Activated B cell treated with CpG ODN at 0.5 μM for 24 hours (primary cell): ENCODE data around the gene PPP4R1. TPM values are rescaled to one million over a fixed set of nuclear protein-coding genes. Genes with fewer than 3 reads are reported as not detected.

Source experiments
- ATAC-seq: fragments of 200-7000 bp; cut with Tn5 transposase; one replicate; pipeline ENCODE4 v1.10.0; 2021; ENCODE audit warnings: low read depth, mild to moderate bottlenecking, moderate library complexity
- CTCF ChIA-PET: fragments of 350-600 bp; sonication (Branson Sonifier 250); formaldehyde crosslinking; loops from one replicate; lab custom pipeline; 2021; ENCODE audit warnings: antibody characterized with exemption; lab: Charles Lee
- POLR2A ChIA-PET: fragments of 350-600 bp; sonication (Branson Sonifier 250); formaldehyde crosslinking; loops from one replicate; lab custom pipeline; 2021; ENCODE audit warnings: antibody characterized with exemption; lab: Charles Lee
- DNase-seq: peaks from one replicate; pipeline ENCODE4 v3.0.0; 2022
- H3K27ac Mint-ChIP-seq: one replicate; pipeline ENCODE4 v1.8.0; 2020; ENCODE audit warnings: mixed read lengths
- H3K27me3 Mint-ChIP-seq: one replicate; pipeline ENCODE4 v1.8.0; 2021; ENCODE audit warnings: mixed read lengths
- H3K36me3 Mint-ChIP-seq: one replicate; pipeline ENCODE4 v1.8.0; 2021; ENCODE audit warnings: low read depth, mixed read lengths
- H3K4me1 Mint-ChIP-seq: one replicate; pipeline ENCODE4 v1.8.0; 2021; ENCODE audit warnings: mixed read lengths
- H3K4me3 Mint-ChIP-seq: one replicate; pipeline ENCODE4 v1.8.0; 2020; ENCODE audit warnings: mild to moderate bottlenecking, mixed read lengths
- H3K9me3 Mint-ChIP-seq: one replicate; pipeline ENCODE4 v1.8.0; 2020; ENCODE audit warnings: mixed read lengths
- intact Hi-C: fragments of 100-400 bp; cut with micrococcal nuclease; formaldehyde crosslinking; loops from one replicate; pipeline ENCODE4 v1.15.1; 2024
- total RNA-seq: library from RNA; stranded (reverse); gene quantifications from 2 replicates; pipeline ENCODE4 v1.2.3, GENCODE V29; 2022
- TF ChIP-seq, protein P1 (sequence below): fragments of 200-600 bp; IDR thresholded peaks from one replicate; pipeline ENCODE4 v1.8.0; 2022; ENCODE audit warnings: antibody characterized with exemption, mild to moderate bottlenecking

PPP4R1 gene
- total RNA-seq, 1 donor from 2014 or later: 51.3 TPM

DNA sequence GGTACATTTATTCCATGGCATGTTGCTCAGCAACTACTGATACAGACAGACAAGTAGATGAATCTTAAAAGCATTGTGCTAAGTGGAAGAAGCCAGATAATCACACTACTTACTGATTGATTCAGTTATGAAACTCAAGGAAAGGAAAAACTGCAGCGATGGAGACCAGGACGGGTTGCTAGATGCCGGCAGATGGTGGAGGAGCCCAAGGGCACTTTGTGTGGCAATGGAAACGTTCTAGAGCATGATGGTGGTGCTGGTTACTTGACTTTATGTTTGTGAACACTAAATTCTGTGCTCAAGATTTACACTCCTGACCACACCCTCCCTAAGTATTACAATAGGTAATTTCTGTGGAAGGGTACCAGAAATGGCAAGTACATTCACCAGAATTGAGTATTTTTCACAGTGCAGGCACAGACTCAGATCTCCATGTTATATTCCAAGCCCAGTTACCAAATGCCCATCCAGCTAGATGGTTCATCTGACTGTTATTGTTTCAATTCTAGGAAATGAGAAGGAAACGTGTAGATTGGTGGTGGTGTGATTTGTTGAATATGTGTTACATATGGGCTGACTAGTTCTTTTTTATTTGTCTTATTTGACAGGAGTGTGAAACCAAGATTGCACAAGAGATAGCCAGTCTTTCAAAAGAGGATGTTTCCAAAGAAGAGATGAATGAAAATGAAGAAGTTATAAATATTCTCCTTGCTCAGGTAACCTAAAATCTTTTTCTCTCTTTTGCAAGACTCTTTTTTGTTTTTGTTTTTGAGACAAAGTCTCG is 83.9 kb downstream of the PPP4R1 start:
- intact Hi-C loops: no loop called here
- ATAC-seq: no peak
- Mint-ChIP-seq H3K4me1 (no peaks in the 10 kb centered on the region), H3K9me3 (peaks cover 2% of the 10 kb centered on the region), H3K27me3 (no peaks in the 10 kb centered on the region), H3K4me3 (no peak overlapping the region), H3K36me3 (peaks cover 81% of the 10 kb centered on the region), H3K27ac (no peak overlapping the region)
- DNase-seq: no peak
- ChIA-PET CTCF (interaction anchor here (1.6 kb wide), 1 partner anchor 14 kb away, joined by 4 read pairs; no protein-coding TSS in a partner anchor), POLR2A (no interaction called here)
- TF ChIP-seq, protein P1, sequence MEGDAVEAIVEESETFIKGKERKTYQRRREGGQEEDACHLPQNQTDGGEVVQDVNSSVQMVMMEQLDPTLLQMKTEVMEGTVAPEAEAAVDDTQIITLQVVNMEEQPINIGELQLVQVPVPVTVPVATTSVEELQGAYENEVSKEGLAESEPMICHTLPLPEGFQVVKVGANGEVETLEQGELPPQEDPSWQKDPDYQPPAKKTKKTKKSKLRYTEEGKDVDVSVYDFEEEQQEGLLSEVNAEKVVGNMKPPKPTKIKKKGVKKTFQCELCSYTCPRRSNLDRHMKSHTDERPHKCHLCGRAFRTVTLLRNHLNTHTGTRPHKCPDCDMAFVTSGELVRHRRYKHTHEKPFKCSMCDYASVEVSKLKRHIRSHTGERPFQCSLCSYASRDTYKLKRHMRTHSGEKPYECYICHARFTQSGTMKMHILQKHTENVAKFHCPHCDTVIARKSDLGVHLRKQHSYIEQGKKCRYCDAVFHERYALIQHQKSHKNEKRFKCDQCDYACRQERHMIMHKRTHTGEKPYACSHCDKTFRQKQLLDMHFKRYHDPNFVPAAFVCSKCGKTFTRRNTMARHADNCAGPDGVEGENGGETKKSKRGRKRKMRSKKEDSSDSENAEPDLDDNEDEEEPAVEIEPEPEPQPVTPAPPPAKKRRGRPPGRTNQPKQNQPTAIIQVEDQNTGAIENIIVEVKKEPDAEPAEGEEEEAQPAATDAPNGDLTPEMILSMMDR: no peak

DNA sequence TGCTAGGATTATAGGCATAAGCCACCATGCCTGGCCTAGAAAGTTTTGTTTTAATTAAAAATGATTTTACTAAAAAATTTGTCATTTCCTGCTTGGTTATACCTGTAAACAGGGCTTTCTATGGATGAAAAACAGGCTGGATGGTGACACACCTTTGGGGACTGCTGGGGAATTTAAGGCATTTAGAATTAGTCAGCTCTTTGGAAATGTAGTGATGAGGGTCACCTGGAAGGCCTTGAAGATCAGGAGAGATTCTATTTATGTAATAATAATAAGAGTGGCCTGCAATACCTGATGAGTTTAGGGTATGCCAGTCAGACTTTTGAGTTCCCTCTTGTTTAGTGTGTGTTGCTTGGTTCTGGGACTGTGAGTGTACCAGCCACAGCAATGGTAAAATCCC is 87.9 kb downstream of the PPP4R1 start:
- Mint-ChIP-seq H3K9me3 (peaks cover 2% of the 10 kb centered on the region), H3K4me1 (no peaks in the 10 kb centered on the region), H3K27me3 (no peaks in the 10 kb centered on the region), H3K36me3 (peaks cover 77% of the 10 kb centered on the region), H3K4me3 (no peak overlapping the region), H3K27ac (no peak overlapping the region)
- POLR2A ChIA-PET: no interaction called here
- no peak for DNase-seq
- CTCF ChIA-PET: no interaction called here
- no peak for ATAC-seq
- TF ChIP-seq, protein P1: no peak
- intact Hi-C loops: no loop called here

DNA sequence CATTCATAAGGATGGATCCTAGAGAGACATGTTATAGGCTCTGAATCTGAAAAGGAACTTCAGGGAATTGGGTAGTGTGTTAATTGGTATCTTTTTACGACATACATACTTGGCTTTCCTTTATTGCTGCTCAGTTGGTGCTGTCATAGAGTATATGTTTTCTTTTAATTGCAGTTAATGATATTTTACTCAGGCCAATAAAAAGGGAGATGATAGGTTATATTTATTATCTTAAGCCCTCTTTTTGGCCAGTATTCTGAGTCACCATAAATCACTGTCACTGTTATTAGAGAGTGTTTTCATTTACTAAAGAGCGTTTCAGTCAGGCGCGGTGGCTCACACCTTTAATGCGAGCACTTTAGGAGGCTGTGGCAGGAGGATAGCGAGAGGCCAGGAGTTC is 91.4 kb downstream of the PPP4R1 start:
- peaks cover 57% of the 10 kb centered on the region for H3K36me3 Mint-ChIP-seq
- CTCF ChIA-PET: no interaction called here
- peaks cover 2% of the 10 kb centered on the region for H3K9me3 Mint-ChIP-seq
- H3K27ac Mint-ChIP-seq: no peak overlapping the region
- peaks cover 2% of the 10 kb centered on the region for H3K4me1 Mint-ChIP-seq
- DNase-seq (no peak), ATAC-seq (no peak)
- POLR2A ChIA-PET: no interaction called here
- no peak overlapping the region for H3K4me3 Mint-ChIP-seq
- intact Hi-C loops: no loop called here
- TF ChIP-seq, protein P1: no peak
- H3K27me3 Mint-ChIP-seq: no peaks in the 10 kb centered on the region

DNA sequence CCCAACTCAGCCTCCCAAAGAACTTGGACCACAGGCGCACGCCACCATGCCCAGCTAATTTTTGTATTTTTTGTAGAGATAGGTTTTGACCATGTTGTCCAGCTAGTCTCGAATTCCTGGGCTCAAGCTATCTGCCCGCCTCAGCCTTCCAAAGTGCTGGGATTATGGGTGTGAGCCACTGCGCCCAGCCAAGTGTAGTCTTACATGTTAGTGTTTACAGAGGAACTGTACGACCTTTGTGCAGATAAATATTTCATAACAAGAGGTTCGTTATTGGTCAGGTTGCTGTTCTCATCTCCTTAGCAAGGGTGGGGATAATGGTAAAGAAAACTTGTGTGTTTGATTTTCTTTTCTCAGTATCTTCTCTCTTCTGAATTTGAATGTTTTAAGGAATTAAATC is 92.6 kb downstream of the PPP4R1 start:
- DNase-seq (no peak), ATAC-seq (no peak)
- Mint-ChIP-seq H3K4me1 (peaks cover 2% of the 10 kb centered on the region), H3K4me3 (no peak overlapping the region), H3K27me3 (no peaks in the 10 kb centered on the region), H3K9me3 (no peaks in the 10 kb centered on the region), H3K27ac (no peak overlapping the region), H3K36me3 (peaks cover 53% of the 10 kb centered on the region)
- ChIA-PET CTCF (no interaction called here), POLR2A (no interaction called here)
- TF ChIP-seq, protein P1: no peak
- intact Hi-C loops: no loop called here

DNA sequence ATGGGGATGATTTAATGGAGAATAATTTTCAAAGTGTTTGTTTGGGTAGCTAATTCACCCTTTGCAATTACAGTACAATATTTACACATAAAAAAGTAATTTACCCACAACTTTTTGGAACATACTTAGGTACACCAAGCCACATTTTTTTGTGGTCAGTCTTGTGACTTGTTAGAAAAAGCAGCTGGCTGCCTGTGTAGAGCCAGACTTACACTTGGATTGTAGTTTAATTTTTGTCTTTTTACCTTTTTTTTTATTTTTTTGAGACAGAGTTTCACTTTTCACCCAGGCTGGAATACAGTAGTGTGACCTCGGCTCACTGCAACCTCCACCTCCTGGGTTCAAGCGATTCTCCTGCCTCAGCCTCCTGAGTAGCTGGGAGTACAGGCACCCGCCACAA is 93.7 kb downstream of the PPP4R1 start:
- ATAC-seq: no peak
- Mint-ChIP-seq H3K27ac (no peak overlapping the region), H3K36me3 (peaks cover 51% of the 10 kb centered on the region), H3K4me3 (no peak overlapping the region), H3K9me3 (no peaks in the 10 kb centered on the region), H3K4me1 (peaks cover 5% of the 10 kb centered on the region), H3K27me3 (no peaks in the 10 kb centered on the region)
- POLR2A ChIA-PET: no interaction called here
- TF ChIP-seq, protein P1: no peak
- DNase-seq: no peak
- intact Hi-C loops: no loop called here
- CTCF ChIA-PET: no interaction called here
